Femur (tissue), 1 donor: ENCODE results near the gene SAMSN1.

ENCODE experiments used
- DNase-seq: peaks from one replicate; pipeline ENCODE4 v3.0.0-alpha.2; 2017

The SAMSN1 gene

GRCh38 chr21:14483296-14483695 is 62.8 kb downstream of the SAMSN1 start:
- DNase-seq = no peak

GRCh38 chr21:14482165-14482564 is 64.0 kb downstream of the SAMSN1 start:
- no peak for DNase-seq

- DNase-seq = no peak
These were observed 65.6 kb downstream of the SAMSN1 start for GRCh38 chr21:14480411-14481031.

- no peak for DNase-seq
These were observed 66.8 kb downstream of the SAMSN1 start for GRCh38 chr21:14479241-14479786.

GRCh38 chr21:14477841-14478240 is 68.3 kb downstream of the SAMSN1 start:
- DNase-seq = no peak

- DNase-seq = no peak
These were observed 69.0 kb downstream of the SAMSN1 start for GRCh38 chr21:14477133-14477532.

GRCh38 chr21:14474995-14475394 is 71.1 kb downstream of the SAMSN1 start:
- DNase-seq = no peak

GRCh38 chr21:14469641-14470040 is 76.5 kb downstream of the SAMSN1 start:
- no peak for DNase-seq

GRCh38 chr21:14466715-14467114 is 79.4 kb downstream of the SAMSN1 start:
- DNase-seq = no peak

GRCh38 chr21:14457762-14458161 is 88.4 kb downstream of the SAMSN1 start:
- DNase-seq = no peak

GRCh38 chr21:14456911-14457310 is 89.2 kb downstream of the SAMSN1 start:
- DNase-seq = no peak

- no peak for DNase-seq
These were observed 91.8 kb downstream of the SAMSN1 start for GRCh38 chr21:14454016-14455009.

GRCh38 chr21:14453339-14454015 is 92.6 kb downstream of the SAMSN1 start:
- DNase-seq = no peak

- DNase-seq = no peak
These were observed 93.3 kb downstream of the SAMSN1 start for GRCh38 chr21:14452727-14453241.

GRCh38 chr21:14452031-14452726 is 93.9 kb downstream of the SAMSN1 start:
- no peak for DNase-seq

- DNase-seq = no peak
These were observed 94.6 kb downstream of the SAMSN1 start for GRCh38 chr21:14451546-14451945.

GRCh38 chr21:14448784-14449183 is 97.3 kb downstream of the SAMSN1 start:
- no peak for DNase-seq

GRCh38 chr21:14438211-14438610 is 107.9 kb downstream of the SAMSN1 start:
- no peak for DNase-seq

GRCh38 chr21:14435423-14435822 is 110.7 kb downstream of the SAMSN1 start:
- DNase-seq = no peak
